AG04450 (cell line): ENCODE measurements around the gene ERC1. TPM values are rescaled to one million over a fixed set of nuclear protein-coding genes. Genes with fewer than 3 reads are reported as not detected.

Source experiments
- CTCF ChIA-PET: fragments of 300-600, 350-600 bp; formaldehyde crosslinking; extraction: SDS; loops from one replicate; lab custom pipeline; 2022; ENCODE audit warnings: antibody characterized with exemption, inconsistent platforms; lab: Charles Lee
- POLR2A ChIA-PET: fragments of 350-600 bp; formaldehyde crosslinking; extraction: SDS; loops from one replicate; lab custom pipeline; 2021; ENCODE audit warnings: antibody characterized with exemption, inconsistent platforms; lab: Yijun Ruan, JAX
- DNase-seq: peaks from one replicate; pipeline ENCODE4 v3.0.0-alpha.2; 2011; ENCODE audit warnings: low read depth, low spot score
- H3K27ac ChIP-seq: one replicate; pipeline ENCODE4 v1.5.1; 2012; ENCODE audit warnings: low read depth, low read length, control low read depth
- H3K27me3 ChIP-seq: one replicate; pipeline ENCODE4 v1.6.0; 2012; ENCODE audit warnings: low read length; ENCODE audit not compliant: control insufficient read depth, insufficient read depth
- H3K4me3 ChIP-seq: 2 replicates; pipeline ENCODE4 v1.5.1; 2011; ENCODE audit warnings: mild to moderate bottlenecking, low read depth, low read length, control low read depth
- H3K9me3 ChIP-seq: 2 replicates; pipeline ENCODE4 v1.5.1; 2012; ENCODE audit warnings: low read length; ENCODE audit not compliant: control insufficient read depth, insufficient read depth
- polyA plus RNA-seq: library from polyadenylated mRNA; depleted of rRNA; stranded (reverse); fragments of >200 nt; gene quantifications from 2 replicates; pipeline ENCODE4 v1.2.3, GENCODE V29; 2011
- TF ChIP-seq, protein P1 (sequence below): IDR thresholded peaks from 2 replicates; pipeline ENCODE4 v1.5.1; 2011; ENCODE audit warnings: low read depth, low read length, control low read depth, inconsistent platforms

Gene ERC1
- polyA plus RNA-seq, 1 experiment, result 28.6 TPM

DNA sequence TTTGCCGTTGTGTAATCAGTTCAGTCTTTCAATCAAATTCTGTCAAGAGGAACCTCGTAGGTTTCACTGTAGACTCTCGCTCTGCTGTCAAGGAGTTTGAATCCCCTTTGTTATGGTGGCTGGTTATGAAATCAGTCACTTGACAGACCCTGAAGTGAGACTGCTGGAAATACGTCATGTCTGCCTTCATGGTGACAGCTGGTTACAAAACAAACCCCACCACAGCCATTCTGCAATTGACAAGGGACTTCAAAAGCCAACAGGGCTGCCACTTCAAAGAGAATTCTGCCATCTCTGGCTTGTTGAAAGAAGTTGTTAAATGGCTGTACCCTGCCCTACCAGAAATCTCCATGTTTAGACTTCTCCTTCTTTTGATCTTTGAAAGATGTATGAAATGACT is 286.9 kb downstream of the ERC1 start:
- Histone ChIP-seq H3K4me3 (no peak overlapping the region), H3K9me3 (no peaks in the 10 kb centered on the region), H3K27me3 (no peaks in the 10 kb centered on the region), H3K27ac (no peak overlapping the region)
- CTCF ChIA-PET, result no interaction called here
- TF ChIP-seq, protein P1, sequence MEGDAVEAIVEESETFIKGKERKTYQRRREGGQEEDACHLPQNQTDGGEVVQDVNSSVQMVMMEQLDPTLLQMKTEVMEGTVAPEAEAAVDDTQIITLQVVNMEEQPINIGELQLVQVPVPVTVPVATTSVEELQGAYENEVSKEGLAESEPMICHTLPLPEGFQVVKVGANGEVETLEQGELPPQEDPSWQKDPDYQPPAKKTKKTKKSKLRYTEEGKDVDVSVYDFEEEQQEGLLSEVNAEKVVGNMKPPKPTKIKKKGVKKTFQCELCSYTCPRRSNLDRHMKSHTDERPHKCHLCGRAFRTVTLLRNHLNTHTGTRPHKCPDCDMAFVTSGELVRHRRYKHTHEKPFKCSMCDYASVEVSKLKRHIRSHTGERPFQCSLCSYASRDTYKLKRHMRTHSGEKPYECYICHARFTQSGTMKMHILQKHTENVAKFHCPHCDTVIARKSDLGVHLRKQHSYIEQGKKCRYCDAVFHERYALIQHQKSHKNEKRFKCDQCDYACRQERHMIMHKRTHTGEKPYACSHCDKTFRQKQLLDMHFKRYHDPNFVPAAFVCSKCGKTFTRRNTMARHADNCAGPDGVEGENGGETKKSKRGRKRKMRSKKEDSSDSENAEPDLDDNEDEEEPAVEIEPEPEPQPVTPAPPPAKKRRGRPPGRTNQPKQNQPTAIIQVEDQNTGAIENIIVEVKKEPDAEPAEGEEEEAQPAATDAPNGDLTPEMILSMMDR, result no peak
- no peak for DNase-seq
- POLR2A ChIA-PET, result no interaction called here

- POLR2A ChIA-PET, result no interaction called here
- Histone ChIP-seq H3K27me3 (no peaks in the 10 kb centered on the region), H3K27ac (no peak overlapping the region), H3K4me3 (no peak overlapping the region), H3K9me3 (no peaks in the 10 kb centered on the region)
- CTCF ChIA-PET, result interaction anchor here (0.6 to 0.7 kb wide), 3 partner anchors 65 to 295 kb away, joined by 5 to 7 read pairs (median 6); no protein-coding TSS in a partner anchor
- no peak for DNase-seq
- TF ChIP-seq, protein P1, result no peak
Measured at GRCh38 chr12:1279050-1279449, 288.0 kb downstream of the ERC1 start.

DNA sequence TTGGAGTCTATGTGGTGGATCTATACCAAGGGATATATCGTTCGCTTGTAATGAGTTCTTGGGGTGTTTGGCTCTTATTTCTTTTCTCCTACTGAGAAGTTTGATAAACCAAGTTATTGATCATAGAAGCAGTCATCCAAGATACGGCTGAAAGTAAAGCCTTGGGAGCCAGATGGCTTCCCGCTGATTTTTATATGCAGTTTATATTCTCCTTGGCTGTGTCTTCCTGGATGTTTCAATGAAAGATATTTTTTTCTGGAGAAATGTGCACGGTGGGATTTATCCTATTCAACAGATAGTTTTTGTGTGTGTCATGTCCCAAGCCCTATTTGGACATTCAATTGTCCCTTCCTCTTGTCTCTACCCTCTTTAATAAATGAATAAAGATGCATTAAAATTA is 289.0 kb downstream of the ERC1 start:
- DNase-seq, result no peak
- TF ChIP-seq, protein P1, result no peak
- Histone ChIP-seq H3K27me3 (no peaks in the 10 kb centered on the region), H3K4me3 (no peak overlapping the region), H3K27ac (no peak overlapping the region), H3K9me3 (no peaks in the 10 kb centered on the region)
- ChIA-PET CTCF (no interaction called here), POLR2A (no interaction called here)

DNA sequence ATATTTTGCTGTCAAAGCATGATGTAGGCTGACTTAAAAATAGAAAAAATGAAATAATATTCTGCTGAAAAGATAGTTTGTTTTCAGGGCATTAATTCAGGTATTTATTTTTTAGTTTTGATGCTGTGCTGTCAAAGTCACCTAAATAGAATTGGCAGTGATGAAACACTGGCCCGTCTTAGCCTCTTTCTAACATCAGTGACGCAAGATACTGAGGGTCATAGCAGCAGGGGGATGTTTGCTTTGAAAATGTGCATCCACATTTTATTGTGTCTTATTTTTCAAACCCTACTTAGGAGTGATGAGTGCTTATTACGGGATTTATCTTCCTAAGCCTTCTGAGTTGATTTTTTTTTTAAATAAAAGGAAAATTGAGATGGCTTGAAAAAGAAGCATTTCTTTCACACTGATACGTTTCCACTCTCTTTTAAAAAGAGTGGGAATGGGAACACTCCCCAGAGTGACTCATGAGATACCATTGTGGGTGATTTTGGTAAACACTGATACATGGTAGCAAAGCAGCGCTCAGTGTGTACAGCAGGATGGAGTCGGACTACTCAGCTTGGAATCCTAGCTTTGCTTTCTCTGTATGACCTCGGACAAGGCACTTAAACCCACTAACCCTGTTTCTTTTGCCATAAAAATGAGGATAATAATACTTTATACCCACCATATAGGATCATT is 290.8 kb downstream of the ERC1 start:
- TF ChIP-seq, protein P1, result no peak
- H3K27ac ChIP-seq, result no peak overlapping the region
- DNase-seq, result peak; percentile 61
- H3K27me3 ChIP-seq, result no peaks in the 10 kb centered on the region
- no peak overlapping the region for H3K4me3 ChIP-seq
- ChIA-PET POLR2A (no interaction called here), CTCF (interaction anchor here (2.9 kb wide), 1 partner anchor 164 kb away, joined by 13 read pairs; no protein-coding TSS in a partner anchor)
- H3K9me3 ChIP-seq, result no peaks in the 10 kb centered on the region

DNA sequence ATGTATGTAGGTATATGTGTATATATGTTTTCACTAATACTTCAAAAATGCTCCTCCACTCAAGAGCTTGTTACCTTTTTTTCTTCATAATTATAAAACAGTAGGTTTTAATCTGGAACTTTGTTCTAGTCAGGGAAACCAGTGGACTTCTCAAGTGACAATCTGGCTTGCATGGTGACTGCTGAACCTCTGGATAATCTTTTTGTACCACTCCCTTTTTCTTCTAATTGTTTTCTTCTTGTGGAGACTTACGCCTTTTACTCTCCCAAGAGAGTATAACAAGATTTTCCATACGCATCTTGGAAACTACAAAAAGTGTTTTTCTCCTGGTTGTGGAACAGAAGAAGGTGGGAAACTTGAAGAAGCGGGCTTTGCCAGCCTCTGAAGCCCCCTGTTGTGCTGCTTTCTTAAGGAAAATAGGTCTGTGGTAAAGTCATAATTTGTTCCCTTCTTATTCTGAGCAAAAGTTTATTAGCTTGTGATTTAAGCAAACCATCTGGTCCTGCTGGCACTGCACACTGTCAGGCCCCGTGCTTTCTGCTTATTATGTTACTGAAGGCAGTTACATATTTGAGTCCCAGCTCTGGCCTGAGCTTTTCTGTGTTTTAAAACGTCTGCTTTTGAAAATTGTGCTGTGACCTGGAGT is 291.8 kb downstream of the ERC1 start:
- no peak overlapping the region for H3K4me3 ChIP-seq
- ChIA-PET POLR2A (no interaction called here), CTCF (interaction anchor here (0.7 to 2.9 kb wide), 3 partner anchors 9 to 165 kb away, joined by 3 to 13 read pairs (median 5); no protein-coding TSS in a partner anchor)
- TF ChIP-seq, protein P1, result no peak
- H3K27ac ChIP-seq, result no peak overlapping the region
- no peak for DNase-seq
- no peaks in the 10 kb centered on the region for H3K27me3 ChIP-seq
- no peaks in the 10 kb centered on the region for H3K9me3 ChIP-seq
